WTC11 (cell line): ENCODE results near the gene FAM193A. TPM values are rescaled to one million over a fixed set of nuclear protein-coding genes. Genes with fewer than 3 reads are reported as not detected.
A peak's percentile ranks its signal among the peaks of the same experiment; 100 is the strongest.
"Not testable (repeated sequence)": the region's sequence is repeated elsewhere in the genome, so short reads cannot be mapped to it uniquely, and the experiment has no call there.

Experiments used
- ATAC-seq: fragments of 200-7000 bp; cut with Tn5 transposase; 2 replicates; pipeline ENCODE4 v1.10.0; 2021; ENCODE audit warnings: mild to moderate bottlenecking, moderate library complexity
- CTCF ChIA-PET: fragments of 300-600 bp; sonication (Branson Sonifier 250); formaldehyde crosslinking; loops from one replicate; lab custom pipeline; 2021; ENCODE audit warnings: antibody characterized with exemption; lab: Charles Lee
- POLR2A ChIA-PET: fragments of 350-600 bp; sonication (Branson Sonifier 250); formaldehyde crosslinking; loops from one replicate; lab custom pipeline; 2021; ENCODE audit warnings: antibody characterized with exemption; lab: Charles Lee
- DNase-seq: peaks from one replicate; pipeline ENCODE4 v3.0.0; 2021; ENCODE audit warnings: low spot score
- H3K27ac Mint-ChIP-seq: 2 replicates; pipeline ENCODE4 v1.8.0; 2021; ENCODE audit warnings: mixed read lengths
- H3K27me3 Mint-ChIP-seq: 2 replicates; pipeline ENCODE4 v1.8.0; 2021; ENCODE audit warnings: low read depth, mild to moderate bottlenecking, moderate library complexity, mixed read lengths
- H3K36me3 Mint-ChIP-seq: 2 replicates; pipeline ENCODE4 v1.8.0; 2021; ENCODE audit warnings: mixed read lengths
- H3K4me1 Mint-ChIP-seq: 2 replicates; pipeline ENCODE4 v1.8.0; 2022; ENCODE audit warnings: mixed read lengths
- H3K4me3 Mint-ChIP-seq: 2 replicates; pipeline ENCODE4 v1.8.0; 2021; ENCODE audit warnings: mild to moderate bottlenecking, moderate library complexity, mixed read lengths
- H3K9me3 Mint-ChIP-seq: 2 replicates; pipeline ENCODE4 v1.8.0; 2021; ENCODE audit warnings: mixed read lengths
- FOXP1 ChIP-seq: sonication (generic); formaldehyde crosslinking; IDR thresholded peaks from 2 replicates; pipeline ENCODE4 v1.8.0; 2022; ENCODE audit warnings: missing genetic modification reagents, mild to moderate bottlenecking, moderate library complexity, borderline replicate concordance
- GABPB1 ChIP-seq: sonication (generic); formaldehyde crosslinking; IDR thresholded peaks from 2 replicates; pipeline ENCODE4 v1.8.1; 2023; ENCODE audit warnings: mild to moderate bottlenecking, missing genetic modification reagents
- NFYB ChIP-seq: sonication (generic); formaldehyde crosslinking; conservative IDR thresholded peaks from 2 replicates; pipeline ENCODE4 v1.8.0; 2022; ENCODE audit warnings: low read depth, missing genetic modification reagents
- TCF7 ChIP-seq: sonication (generic); formaldehyde crosslinking; IDR thresholded peaks from 2 replicates; pipeline ENCODE4 v1.8.0; 2022; ENCODE audit warnings: mild to moderate bottlenecking, low read depth, missing genetic modification reagents, moderate library complexity
- ZNF121 ChIP-seq: sonication (generic); formaldehyde crosslinking; IDR thresholded peaks from 2 replicates; pipeline ENCODE4 v1.8.0; 2023; ENCODE audit warnings: missing genetic modification reagents
- ZNF263 ChIP-seq: sonication (generic); formaldehyde crosslinking; IDR thresholded peaks from 2 replicates; pipeline ENCODE4 v1.8.1; 2022; ENCODE audit warnings: low read depth, mild to moderate bottlenecking, moderate library complexity, missing genetic modification reagents
- ZNF423 ChIP-seq: fragments of 250-450 bp; sonication (Bioruptor Pico); IDR thresholded peaks from 2 replicates; pipeline ENCODE4 v2.1.2; 2022; ENCODE audit warnings: mild to moderate bottlenecking, moderate library complexity
- total RNA-seq: library from RNA; stranded (reverse); gene quantifications from 3 replicates; pipeline ENCODE4 v1.2.3, GENCODE V29; 2021
- TF ChIP-seq, protein P1 (sequence below): fragments of 200-600 bp; IDR thresholded peaks from 2 replicates; pipeline ENCODE4 v1.8.0; 2022; ENCODE audit warnings: antibody characterized with exemption
- TF ChIP-seq, protein P2 (sequence below): sonication (generic); formaldehyde crosslinking; IDR thresholded peaks from 2 replicates; pipeline ENCODE4 v1.8.0; 2022; ENCODE audit warnings: mild to moderate bottlenecking, missing genetic modification reagents
- TF ChIP-seq, protein P3 (sequence below): sonication (generic); formaldehyde crosslinking; IDR thresholded peaks from 2 replicates; pipeline ENCODE4 v1.8.1; 2023; ENCODE audit warnings: mild to moderate bottlenecking, missing genetic modification reagents, borderline replicate concordance

Gene FAM193A
- total RNA-seq, 1 experiment from 2014 or later, result 28.1 TPM

DNA sequence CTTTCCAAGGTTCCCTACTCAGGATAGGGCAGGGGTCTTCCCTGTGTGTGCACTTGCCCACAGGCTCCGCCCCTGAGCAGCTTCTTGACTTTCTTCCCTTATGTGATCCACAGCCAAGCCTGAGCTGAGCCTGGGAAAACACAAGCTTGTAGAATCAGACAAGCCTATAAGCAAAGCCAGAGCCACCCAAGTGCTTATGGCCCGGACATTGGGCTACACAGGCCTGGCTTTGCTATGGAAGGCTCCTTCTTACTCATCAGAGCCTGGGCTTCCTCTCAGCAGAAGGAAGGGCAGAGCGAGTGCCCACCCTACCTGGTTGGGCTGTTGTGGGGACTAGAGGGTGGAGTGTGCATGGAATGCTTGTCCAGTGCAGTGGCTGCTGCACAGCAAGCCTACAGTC, 221.0 kb downstream of the FAM193A start:
- Mint-ChIP-seq H3K27ac (no peak overlapping the region), H3K4me1 (peaks cover 27% of the 10 kb centered on the region), H3K9me3 (0 out of 2 replicates have a peak, but pooled peaks cover 2% of the 10 kb centered on the region), H3K27me3 (no peaks in the 10 kb centered on the region), H3K4me3 (peak overlapping the region; percentile 51), H3K36me3 (0 out of 2 replicates have a peak, but pooled peaks cover 2% of the 10 kb centered on the region)
- no peak for ATAC-seq
- no peak for DNase-seq
- POLR2A ChIA-PET, result no interaction called here
- TF ChIP-seq ZNF263, result no peak
- CTCF ChIA-PET, result interaction anchor here (1.5 kb wide), 1 partner anchor 61 kb away, joined by 3 read pairs; no protein-coding TSS in a partner anchor

DNA sequence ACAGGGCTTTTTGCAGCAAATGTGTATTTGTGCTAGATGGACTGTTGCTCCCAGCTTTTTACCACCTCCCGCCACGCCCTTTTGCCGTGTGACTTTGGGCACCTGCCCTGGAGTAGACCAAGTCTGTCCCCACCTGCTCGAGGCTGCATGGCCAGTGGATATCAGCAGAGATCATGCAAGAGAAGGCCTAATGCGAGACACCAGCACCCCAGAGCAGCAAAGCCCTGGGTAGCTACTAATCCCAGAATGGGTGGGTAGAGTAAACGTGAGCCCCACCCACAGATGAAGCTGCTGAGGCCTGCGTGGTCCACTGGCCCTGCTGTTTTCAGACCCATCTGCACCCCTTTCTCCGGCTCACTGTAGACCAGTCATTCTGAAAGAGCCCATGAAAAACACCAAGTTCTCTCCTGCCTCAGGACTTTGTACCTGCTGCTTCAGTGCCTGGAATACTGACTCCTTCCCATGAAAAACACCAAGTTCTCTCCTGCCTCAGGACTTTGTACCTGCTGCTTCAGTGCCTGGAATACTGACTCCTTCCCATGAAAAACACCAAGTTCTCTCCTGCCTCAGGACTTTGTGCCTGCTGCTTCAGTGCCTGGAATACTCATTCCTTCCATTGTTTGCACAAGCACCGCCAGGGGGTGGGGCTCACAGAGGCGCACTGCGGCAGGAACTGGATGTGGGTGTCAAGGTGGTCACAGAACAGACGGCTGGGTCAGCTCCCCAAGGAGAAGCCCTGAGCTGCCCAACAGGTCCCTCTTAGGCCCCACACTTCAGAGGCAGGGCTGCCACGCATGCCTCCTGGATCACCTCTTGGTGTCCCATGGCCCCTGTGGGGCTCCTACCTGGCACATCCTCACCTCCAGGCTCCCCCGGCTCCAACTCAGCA, 224.8 kb downstream of the FAM193A start:
- ChIA-PET CTCF (interaction anchor here (1.1 kb wide), 2 partner anchors 149 to 188 kb away, joined by 3 read pairs; no protein-coding TSS in a partner anchor), POLR2A (no interaction called here)
- Mint-ChIP-seq H3K4me1 (peaks cover 21% of the 10 kb centered on the region), H3K27ac (no peak overlapping the region), H3K27me3 (peaks cover 6% of the 10 kb centered on the region; the same call in 1 of the 2 replicates), H3K4me3 (no peak overlapping the region), H3K9me3 (peaks cover 12% of the 10 kb centered on the region), H3K36me3 (no peaks in the 10 kb centered on the region)
- ATAC-seq (no peak), DNase-seq (no peak)
- 0 out of 2 replicates have a peak, but pooled peaks have one; percentile 20 for TF ChIP-seq FOXP1
- TF ChIP-seq GABPB1 (CRISPR knock-in tag), result peak; percentile 8; the same call in 1 of the 2 replicates
- TF ChIP-seq, protein P1, sequence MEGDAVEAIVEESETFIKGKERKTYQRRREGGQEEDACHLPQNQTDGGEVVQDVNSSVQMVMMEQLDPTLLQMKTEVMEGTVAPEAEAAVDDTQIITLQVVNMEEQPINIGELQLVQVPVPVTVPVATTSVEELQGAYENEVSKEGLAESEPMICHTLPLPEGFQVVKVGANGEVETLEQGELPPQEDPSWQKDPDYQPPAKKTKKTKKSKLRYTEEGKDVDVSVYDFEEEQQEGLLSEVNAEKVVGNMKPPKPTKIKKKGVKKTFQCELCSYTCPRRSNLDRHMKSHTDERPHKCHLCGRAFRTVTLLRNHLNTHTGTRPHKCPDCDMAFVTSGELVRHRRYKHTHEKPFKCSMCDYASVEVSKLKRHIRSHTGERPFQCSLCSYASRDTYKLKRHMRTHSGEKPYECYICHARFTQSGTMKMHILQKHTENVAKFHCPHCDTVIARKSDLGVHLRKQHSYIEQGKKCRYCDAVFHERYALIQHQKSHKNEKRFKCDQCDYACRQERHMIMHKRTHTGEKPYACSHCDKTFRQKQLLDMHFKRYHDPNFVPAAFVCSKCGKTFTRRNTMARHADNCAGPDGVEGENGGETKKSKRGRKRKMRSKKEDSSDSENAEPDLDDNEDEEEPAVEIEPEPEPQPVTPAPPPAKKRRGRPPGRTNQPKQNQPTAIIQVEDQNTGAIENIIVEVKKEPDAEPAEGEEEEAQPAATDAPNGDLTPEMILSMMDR, result no peak

DNA sequence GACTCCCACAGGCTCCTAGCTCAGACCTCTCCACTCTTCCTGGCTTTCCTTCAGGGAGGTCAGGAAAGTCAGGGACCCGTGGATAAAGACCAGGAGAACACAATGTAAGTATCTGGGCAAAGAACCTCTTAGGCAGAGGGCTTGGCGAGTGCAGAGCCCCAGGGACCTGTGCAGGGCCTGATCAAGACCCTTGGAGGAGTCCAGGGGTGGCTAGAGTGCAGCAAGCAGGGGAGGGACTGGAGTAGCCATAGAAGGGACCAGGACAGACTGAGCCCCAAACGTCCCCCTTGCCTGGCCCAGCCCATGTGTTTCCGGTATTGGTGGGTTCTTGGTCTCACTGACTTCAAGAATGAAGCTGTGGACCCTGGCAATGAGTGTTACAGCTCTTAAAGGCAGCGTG, 225.6 kb downstream of the FAM193A start:
- Mint-ChIP-seq H3K4me3 (no peak overlapping the region), H3K9me3 (peaks cover 20% of the 10 kb centered on the region), H3K4me1 (peaks cover 16% of the 10 kb centered on the region), H3K36me3 (no peaks in the 10 kb centered on the region), H3K27me3 (peaks cover 6% of the 10 kb centered on the region; the same call in 1 of the 2 replicates), H3K27ac (no peak overlapping the region)
- no peak for ATAC-seq
- no peak for TF ChIP-seq ZNF121 (CRISPR knock-in tag)
- DNase-seq, result no peak
- ChIA-PET POLR2A (no interaction called here), CTCF (interaction anchor here (1.9 to 2.9 kb wide), 2 partner anchors 39 to 57 kb away, joined by 10 to 17 read pairs; no protein-coding TSS in a partner anchor)

DNA sequence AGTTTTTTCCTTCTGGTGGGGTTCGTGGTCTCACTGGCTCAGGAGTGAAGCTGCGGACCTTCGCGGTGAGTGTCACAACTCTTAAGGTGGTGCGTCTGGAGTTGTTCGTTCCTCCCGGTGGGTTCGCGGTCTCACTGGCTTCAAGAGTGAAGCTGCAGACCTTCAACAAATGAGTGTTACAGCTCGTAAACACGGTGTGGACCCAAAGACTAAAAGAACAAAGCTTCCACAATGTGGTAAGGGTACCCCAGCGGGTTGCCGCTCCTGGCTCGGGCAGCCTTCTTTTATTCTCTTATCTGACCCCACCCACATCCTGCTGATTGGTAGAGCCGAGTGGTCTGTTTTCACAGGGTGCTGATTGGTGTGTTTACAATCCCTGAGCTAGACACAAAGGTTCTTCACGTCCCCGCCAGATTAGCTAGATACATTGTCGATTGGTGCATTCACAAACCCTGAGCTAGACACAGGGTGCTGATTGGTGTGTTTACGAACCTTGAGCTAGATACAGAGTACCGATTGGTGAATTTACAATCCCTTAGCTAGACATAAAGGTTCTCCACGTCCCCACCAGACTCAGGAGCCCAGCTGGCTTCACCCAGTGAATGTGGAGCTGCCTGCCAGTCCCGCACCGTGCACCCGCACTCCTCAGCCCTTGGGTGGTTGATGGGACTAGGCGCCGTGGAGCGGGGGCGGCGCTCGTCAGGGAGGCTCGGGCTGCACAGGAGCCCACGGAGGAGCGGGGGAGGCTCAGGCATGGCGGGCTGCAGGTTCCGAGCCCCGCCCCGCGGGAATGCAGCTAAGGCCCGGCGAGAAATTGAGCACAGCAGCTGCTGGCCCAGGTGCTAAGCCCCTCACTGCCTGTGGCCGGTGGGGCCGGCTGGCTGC, 226.3 kb downstream of the FAM193A start:
- DNase-seq, H3K27me3 Mint-ChIP-seq, ATAC-seq, POLR2A ChIA-PET, H3K36me3 Mint-ChIP-seq, H3K4me3 Mint-ChIP-seq: not testable (repeated sequence)
- TF ChIP-seq NFYB (CRISPR knock-in tag), result peak; percentile 79
- H3K4me1 Mint-ChIP-seq, result peaks cover 12% of the 10 kb centered on the region
- CTCF ChIA-PET, result interaction anchor here (0.9 to 2.9 kb wide), 12 partner anchors 23 to 226 kb away, joined by 3 to 17 read pairs (median 6); partner anchors contain the start of genes FAM193A and SH3BP2
- peaks cover 21% of the 10 kb centered on the region for H3K9me3 Mint-ChIP-seq
- 0 out of 2 replicates have a peak overlapping the region, but pooled peaks have one; percentile 41 for H3K27ac Mint-ChIP-seq

DNA sequence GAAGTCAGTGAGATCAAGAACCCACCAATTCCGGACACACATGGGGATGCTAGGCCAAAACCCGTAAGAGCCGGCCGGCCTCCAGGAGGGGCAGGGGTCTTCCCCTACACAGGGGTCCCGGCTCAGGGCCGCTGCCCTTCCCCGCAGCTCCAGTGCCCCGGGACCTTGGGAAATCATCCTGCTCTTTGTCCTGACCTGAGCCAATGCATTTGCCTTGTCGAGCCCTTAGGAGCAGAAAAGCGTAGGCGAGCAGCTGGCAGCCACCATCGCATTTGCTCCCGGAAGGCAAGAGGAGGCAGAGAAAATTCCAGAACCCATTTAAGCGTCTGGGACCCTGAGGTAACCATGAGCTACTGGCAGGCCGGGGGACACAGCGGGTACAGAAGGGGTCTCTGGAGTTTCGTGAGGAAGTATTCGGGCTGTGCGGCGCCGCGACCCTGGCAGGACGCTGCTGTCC, 227.1 kb downstream of the FAM193A start:
- ChIA-PET CTCF (interaction anchor here (0.7 to 2.9 kb wide), 18 partner anchors 12 to 215 kb away, joined by 3 to 17 read pairs (median 4); partner anchors contain the start of gene SH3BP2), POLR2A (no interaction called here)
- ATAC-seq, result no peak; the same call in 1 of the 2 replicates
- Mint-ChIP-seq H3K9me3 (peaks cover 21% of the 10 kb centered on the region), H3K4me3 (peak overlapping the region; percentile 45), H3K27ac (no peak overlapping the region), H3K4me1 (peaks cover 16% of the 10 kb centered on the region), H3K36me3 (no peaks in the 10 kb centered on the region), H3K27me3 (peaks cover 6% of the 10 kb centered on the region; the same call in 1 of the 2 replicates)
- peak; percentile 45 for DNase-seq
- TF ChIP-seq ZNF423 (CRISPR knock-in tag) (no peak), GABPB1 (CRISPR knock-in tag) (no peak), TCF7 (CRISPR knock-in tag) (no peak)
- TF ChIP-seq, protein P2, sequence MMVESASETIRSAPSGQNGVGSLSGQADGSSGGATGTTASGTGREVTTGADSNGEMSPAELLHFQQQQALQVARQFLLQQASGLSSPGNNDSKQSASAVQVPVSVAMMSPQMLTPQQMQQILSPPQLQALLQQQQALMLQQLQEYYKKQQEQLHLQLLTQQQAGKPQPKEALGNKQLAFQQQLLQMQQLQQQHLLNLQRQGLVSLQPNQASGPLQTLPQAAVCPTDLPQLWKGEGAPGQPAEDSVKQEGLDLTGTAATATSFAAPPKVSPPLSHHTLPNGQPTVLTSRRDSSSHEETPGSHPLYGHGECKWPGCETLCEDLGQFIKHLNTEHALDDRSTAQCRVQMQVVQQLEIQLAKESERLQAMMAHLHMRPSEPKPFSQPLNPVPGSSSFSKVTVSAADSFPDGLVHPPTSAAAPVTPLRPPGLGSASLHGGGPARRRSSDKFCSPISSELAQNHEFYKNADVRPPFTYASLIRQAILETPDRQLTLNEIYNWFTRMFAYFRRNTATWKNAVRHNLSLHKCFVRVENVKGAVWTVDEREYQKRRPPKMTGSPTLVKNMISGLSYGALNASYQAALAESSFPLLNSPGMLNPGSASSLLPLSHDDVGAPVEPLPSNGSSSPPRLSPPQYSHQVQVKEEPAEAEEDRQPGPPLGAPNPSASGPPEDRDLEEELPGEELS, result 0 out of 2 replicates have a peak, but pooled peaks have one; percentile 7
- TF ChIP-seq, protein P3, sequence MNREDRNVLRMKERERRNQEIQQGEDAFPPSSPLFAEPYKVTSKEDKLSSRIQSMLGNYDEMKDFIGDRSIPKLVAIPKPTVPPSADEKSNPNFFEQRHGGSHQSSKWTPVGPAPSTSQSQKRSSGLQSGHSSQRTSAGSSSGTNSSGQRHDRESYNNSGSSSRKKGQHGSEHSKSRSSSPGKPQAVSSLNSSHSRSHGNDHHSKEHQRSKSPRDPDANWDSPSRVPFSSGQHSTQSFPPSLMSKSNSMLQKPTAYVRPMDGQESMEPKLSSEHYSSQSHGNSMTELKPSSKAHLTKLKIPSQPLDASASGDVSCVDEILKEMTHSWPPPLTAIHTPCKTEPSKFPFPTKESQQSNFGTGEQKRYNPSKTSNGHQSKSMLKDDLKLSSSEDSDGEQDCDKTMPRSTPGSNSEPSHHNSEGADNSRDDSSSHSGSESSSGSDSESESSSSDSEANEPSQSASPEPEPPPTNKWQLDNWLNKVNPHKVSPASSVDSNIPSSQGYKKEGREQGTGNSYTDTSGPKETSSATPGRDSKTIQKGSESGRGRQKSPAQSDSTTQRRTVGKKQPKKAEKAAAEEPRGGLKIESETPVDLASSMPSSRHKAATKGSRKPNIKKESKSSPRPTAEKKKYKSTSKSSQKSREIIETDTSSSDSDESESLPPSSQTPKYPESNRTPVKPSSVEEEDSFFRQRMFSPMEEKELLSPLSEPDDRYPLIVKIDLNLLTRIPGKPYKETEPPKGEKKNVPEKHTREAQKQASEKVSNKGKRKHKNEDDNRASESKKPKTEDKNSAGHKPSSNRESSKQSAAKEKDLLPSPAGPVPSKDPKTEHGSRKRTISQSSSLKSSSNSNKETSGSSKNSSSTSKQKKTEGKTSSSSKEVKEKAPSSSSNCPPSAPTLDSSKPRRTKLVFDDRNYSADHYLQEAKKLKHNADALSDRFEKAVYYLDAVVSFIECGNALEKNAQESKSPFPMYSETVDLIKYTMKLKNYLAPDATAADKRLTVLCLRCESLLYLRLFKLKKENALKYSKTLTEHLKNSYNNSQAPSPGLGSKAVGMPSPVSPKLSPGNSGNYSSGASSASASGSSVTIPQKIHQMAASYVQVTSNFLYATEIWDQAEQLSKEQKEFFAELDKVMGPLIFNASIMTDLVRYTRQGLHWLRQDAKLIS (CRISPR knock-in tag), result no peak
